Adrenal gland (tissue), 12 donors: ENCODE results near the gene TPGS1. TPM values are rescaled to one million over a fixed set of nuclear protein-coding genes. Genes with fewer than 3 reads are reported as not detected.

Source experiments
- DNase-seq, 7 donors: peaks; one replicate each; pipeline ENCODE4 v3.0.0-alpha.2; 2019 to 2020
- H3K27ac ChIP-seq, 5 donors: fragments of 200-600 bp; sonication (generic) in 4 of 5; 1 replicate in 3 of 5; 2 replicates in 2 of 5; pipeline versions ENCODE4 v1.5.1 to v1.8.0; 2016 to 2020; ENCODE audit warnings: mild to moderate bottlenecking in 1 of 5
- H3K27me3 ChIP-seq: fragments of 200-600 bp; 2 replicates; pipeline ENCODE4 v1.8.0; 2021
- H3K36me3 ChIP-seq, 2 donors: fragments of 200-600 bp; replicated peaks in 1 of 2; 1 replicate in 1 of 2; 2 replicates in 1 of 2; pipeline versions ENCODE4 v1.5.1 to v1.8.0; 2018 to 2022
- H3K4me1 ChIP-seq, 2 donors: fragments of 200-600 bp; replicated peaks in 1 of 2; 1 replicate in 1 of 2; 2 replicates in 1 of 2; pipeline versions ENCODE4 v1.5.1 to v1.8.0; 2018 to 2021
- H3K4me3 ChIP-seq, 4 donors: fragments of 200-600 bp; sonication (generic) in 3 of 4; one replicate each; pipeline ENCODE4 v1.5.1; 2016 to 2018
- H3K9me3 ChIP-seq, 3 donors: fragments of 200-600 bp; sonication (generic) in 1 of 3; replicated peaks in 1 of 3; 1 replicate in 2 of 3; 2 replicates in 1 of 3; pipeline versions ENCODE4 v1.5.1 to v1.8.0; 2016 to 2021
- CTCF ChIP-seq, 6 experiments: fragments of 450-650 bp in 4 of 6; fragments of 200-600 bp in 2 of 6; sonication (generic) in 1 of 6; IDR thresholded peaks; 1 replicate in 5 of 6; 2 replicates in 1 of 6; pipeline versions ENCODE4 v1.5.1 to v1.8.0; 2016 to 2021; ENCODE audit warnings: antibody characterized with exemption in 6 of 6, mild to moderate bottlenecking in 2 of 6, moderate library complexity in 1 of 6
- POLR2A ChIP-seq, 2 donors: fragments of 450-650 bp; IDR thresholded peaks; one replicate each; pipeline ENCODE4 v1.6.1; 2017; ENCODE audit warnings: antibody characterized with exemption in 2 of 2, mild to moderate bottlenecking in 2 of 2, moderate library complexity in 1 of 2
- WGBS, 4 donors: extraction: QIAGEN DNeasy Blood & Tissue Kit in 2 of 4; methylation state at CpG; one replicate each; pipeline versions ENCODE4 v1.1.5 to v1.1.7; 2013 to 2017; 5-methylcytosine and 5-hydroxymethylcytosine counted together
- intact Hi-C, 2 donors: fragments of 100-400 bp; cut with DNase I; formaldehyde crosslinking; loops; one replicate each; pipeline versions ENCODE4 v1.14.1 to v1.15.0; 2022 to 2023
- polyA plus RNA-seq, 3 donors: library from polyadenylated mRNA; stranded (reverse); fragments of 200-250 nt in 2 of 3; fragments of 350-450 nt in 1 of 3; fragmentation: Illumina TruSeq in 1 of 3; extraction: RNeasy Lipid Tissue Mini Kit (QIAGEN cat#74804) in 1 of 3; gene quantifications; one replicate each; pipeline ENCODE4 v1.2.3, GENCODE V29; 2013 to 2014
- total RNA-seq, 9 donors: library from RNA; depleted of rRNA in 4 of 9; stranded (reverse); fragments of >200 nt in 4 of 9; fragments of 120-200 nt in 1 of 9; fragmentation: NEBNext Ultra II Directional in 1 of 9; extraction: Animal tissue kit (Norgen Biotek cat#: 25700) in 1 of 9; gene quantifications; one replicate each; pipeline versions ENCODE4 v1.1.0 to v1.2.4, GENCODE V29; 2013 to 2023
- donor health status: healthy with polysubstance abuse.
- donor health status: Bipolar disorder and iron deficiency.
- donor health status: DM: yes; HTN: yes; CAD: no.
- donor health status: DM: no; HTN: no; CAD: no.
- donor health status: DM: no; HTN: no; CAD: no.
- donor health status: DM: yes; HTN: yes; CAD: no.

Gene TPGS1
- total and polyA plus RNA-seq, 12 donors = 0.07 to 123 (median 36.7) TPM

GRCh38 chr19:484494-484893, 22.8 kb upstream of the TPGS1 start:
- Histone ChIP-seq H3K27ac (no peak overlapping the region), H3K4me1 (peaks cover 4 to 7% of the 10 kb centered on the region in 2 donors), H3K9me3 (no peaks in the 10 kb centered on the region), H3K4me3 (no peak overlapping the region), H3K36me3 (no peaks in the 10 kb centered on the region), H3K27me3 (no peaks in the 10 kb centered on the region)
- no peak for TF ChIP-seq POLR2A (IDR thresholded peaks at IDR 0.05)
- no peak for TF ChIP-seq CTCF (IDR thresholded peaks at IDR 0.05)
- peak in 1 of 7 donors; percentile 21 for DNase-seq
- WGBS, 4 donors = 66 to 88% (median 72%) methylated on average over 14 to 15 of the region's 15 CpGs
- intact Hi-C loops = no loop called here

GRCh38 chr19:485077-485476, 22.2 kb upstream of the TPGS1 start:
- WGBS, 4 donors = 36 to 83% (median 81%) methylated on average over 2 to 22 of the region's 22 CpGs
- no peak for TF ChIP-seq CTCF (IDR thresholded peaks at IDR 0.05)
- no peak for TF ChIP-seq POLR2A (IDR thresholded peaks at IDR 0.05)
- peak in 1 of 7 donors; percentile 33 for DNase-seq
- intact Hi-C loops = no loop called here
- H3K4me3 ChIP-seq = no peak overlapping the region
- H3K4me1 ChIP-seq = peaks cover 4 to 7% of the 10 kb centered on the region in 2 donors
- no peaks in the 10 kb centered on the region for H3K27me3 ChIP-seq
- peak overlapping the region in 3 of 5 donors; percentile 2 to 82 (median 37) for H3K27ac ChIP-seq
- H3K9me3 ChIP-seq = no peaks in the 10 kb centered on the region
- no peaks in the 10 kb centered on the region for H3K36me3 ChIP-seq

- 15 to 23% (median 16%) methylated on average over 10 to 23 of the region's 23 CpGs for WGBS, 4 donors
- H3K9me3 ChIP-seq = no peaks in the 10 kb centered on the region
- H3K36me3 ChIP-seq = no peaks in the 10 kb centered on the region
- DNase-seq = peak in 6 of 7 donors; percentile 81 to 90 (median 88)
- peaks cover 4 to 8% of the 10 kb centered on the region in 2 donors for H3K4me1 ChIP-seq
- TF ChIP-seq CTCF (IDR thresholded peaks at IDR 0.05) (no peak), POLR2A (IDR thresholded peaks at IDR 0.05) (peak; percentile 25 to 77)
- H3K4me3 ChIP-seq = no peak overlapping the region
- H3K27ac ChIP-seq = peak overlapping the region in 4 of 5 donors; percentile 2 to 82 (median 58)
- intact Hi-C loops = no loop called here
- H3K27me3 ChIP-seq = no peaks in the 10 kb centered on the region
Observed at GRCh38 chr19:485583-486236, 21.6 kb upstream of the TPGS1 start.

GRCh38 chr19:488505-489417, 18.5 kb upstream of the TPGS1 start:
- no peaks in the 10 kb centered on the region for H3K36me3 ChIP-seq
- TF ChIP-seq CTCF (IDR thresholded peaks at IDR 0.05) (peak in 2 of 6 experiments; percentile 19 to 33), POLR2A (IDR thresholded peaks at IDR 0.05) (peak; percentile 85 to 88)
- intact Hi-C loops = no loop called here
- DNase-seq = peak; percentile 93 to 98 (median 96)
- peak overlapping the region; percentile 64 to 97 (median 95) for H3K27ac ChIP-seq
- peak overlapping the region; percentile 87 to 99 (median 95) for H3K4me3 ChIP-seq
- 1% methylated on average over 29 to 114 of the region's 114 CpGs; no CpG with 5 or more reads in 1 of the 4 donors for WGBS, 4 donors
- no peaks in the 10 kb centered on the region for H3K27me3 ChIP-seq
- no peaks in the 10 kb centered on the region for H3K9me3 ChIP-seq
- H3K4me1 ChIP-seq = peaks cover 4 to 8% of the 10 kb centered on the region in 2 donors
